MM.1S (cell line): ENCODE results near the gene P2RX3.
A peak's percentile ranks its signal among the peaks of the same experiment; 100 is the strongest.

Source experiments
- DNase-seq: peaks from one replicate; pipeline ENCODE4 v3.0.0-alpha.2; 2015
- H2AFZ ChIP-seq: fragments of 300-600 bp; sonication (generic); 2 replicates; pipeline ENCODE4 v1.6.0; 2016; ENCODE audit warnings: antibody characterized with exemption, low read length
- H3F3A ChIP-seq: fragments of 300-600 bp; sonication (generic); 2 replicates; pipeline ENCODE4 v1.6.1; 2016; ENCODE audit warnings: mild to moderate bottlenecking, antibody characterized with exemption, low read length, moderate library complexity, mixed read lengths; ENCODE audit not compliant: insufficient read depth
- H3K27ac ChIP-seq: fragments of 300-600 bp; sonication (generic); 2 replicates; pipeline ENCODE4 v1.5.1; 2016; ENCODE audit warnings: mild to moderate bottlenecking, low read length
- H3K27me3 ChIP-seq: fragments of 300-600 bp; sonication (generic); replicated peaks from 2 replicates; pipeline ENCODE4 v1.6.0; 2016; ENCODE audit warnings: low read length; ENCODE audit not compliant: insufficient read depth
- H3K36me3 ChIP-seq: fragments of 300-600 bp; sonication (generic); replicated peaks from 2 replicates; pipeline ENCODE4 v1.6.1; 2016; ENCODE audit warnings: mild to moderate bottlenecking, low read length, mixed read lengths; ENCODE audit not compliant: insufficient read depth
- H3K4me1 ChIP-seq: fragments of 300-600 bp; sonication (generic); 2 replicates; pipeline ENCODE4 v1.6.1; 2016; ENCODE audit warnings: low read length, mixed read lengths
- H3K4me2 ChIP-seq: fragments of 300-600 bp; sonication (generic); 2 replicates; pipeline ENCODE4 v1.6.0; 2016; ENCODE audit warnings: low read depth, low read length
- H3K4me3 ChIP-seq: fragments of 300-600 bp; sonication (generic); 2 replicates; pipeline ENCODE4 v1.5.1; 2016; ENCODE audit warnings: low read length, mixed read lengths
- H3K79me2 ChIP-seq: fragments of 300-600 bp; sonication (generic); 2 replicates; pipeline ENCODE4 v1.6.1; 2016; ENCODE audit warnings: mixed run types, low read length, mixed read lengths
- H3K9ac ChIP-seq: fragments of 300-600 bp; sonication (generic); 2 replicates; pipeline ENCODE4 v1.6.1; 2016; ENCODE audit warnings: low read length, mixed read lengths
- H3K9me2 ChIP-seq: fragments of 300-600 bp; sonication (generic); replicated peaks from 2 replicates; pipeline ENCODE4 v1.6.1; 2016; ENCODE audit warnings: mild to moderate bottlenecking, low read length, mixed read lengths; ENCODE audit not compliant: insufficient read depth
- H3K9me3 ChIP-seq: fragments of 300-600 bp; sonication (generic); replicated peaks from 2 replicates; pipeline ENCODE4 v1.6.1; 2016; ENCODE audit warnings: mild to moderate bottlenecking, low read length, mixed read lengths; ENCODE audit not compliant: insufficient read depth
- H4K20me1 ChIP-seq: fragments of 300-600 bp; sonication (generic); 2 replicates; pipeline ENCODE4 v1.6.1; 2016; ENCODE audit warnings: mild to moderate bottlenecking, low read length, moderate library complexity, mixed read lengths; ENCODE audit not compliant: insufficient read depth
- EZH2 ChIP-seq: fragments of 300-600 bp; sonication (generic); optimal IDR thresholded peaks from 2 replicates; pipeline ENCODE3; 2017; ENCODE audit warnings: low read depth, mild to moderate bottlenecking, antibody characterized with exemption, low read length, mixed read lengths
- EZH2phosphoT487 ChIP-seq: fragments of 300-600 bp; sonication (generic); IDR thresholded peaks from 2 replicates; pipeline ENCODE4 v1.6.1; 2018; ENCODE audit warnings: antibody characterized with exemption, low read length
- TF ChIP-seq, protein P1 (sequence below): fragments of 300-600 bp; sonication (generic); IDR thresholded peaks from 2 replicates; pipeline ENCODE4 v1.5.1; 2016; ENCODE audit warnings: antibody characterized with exemption, low read length, mixed read lengths

The P2RX3 gene

DNA sequence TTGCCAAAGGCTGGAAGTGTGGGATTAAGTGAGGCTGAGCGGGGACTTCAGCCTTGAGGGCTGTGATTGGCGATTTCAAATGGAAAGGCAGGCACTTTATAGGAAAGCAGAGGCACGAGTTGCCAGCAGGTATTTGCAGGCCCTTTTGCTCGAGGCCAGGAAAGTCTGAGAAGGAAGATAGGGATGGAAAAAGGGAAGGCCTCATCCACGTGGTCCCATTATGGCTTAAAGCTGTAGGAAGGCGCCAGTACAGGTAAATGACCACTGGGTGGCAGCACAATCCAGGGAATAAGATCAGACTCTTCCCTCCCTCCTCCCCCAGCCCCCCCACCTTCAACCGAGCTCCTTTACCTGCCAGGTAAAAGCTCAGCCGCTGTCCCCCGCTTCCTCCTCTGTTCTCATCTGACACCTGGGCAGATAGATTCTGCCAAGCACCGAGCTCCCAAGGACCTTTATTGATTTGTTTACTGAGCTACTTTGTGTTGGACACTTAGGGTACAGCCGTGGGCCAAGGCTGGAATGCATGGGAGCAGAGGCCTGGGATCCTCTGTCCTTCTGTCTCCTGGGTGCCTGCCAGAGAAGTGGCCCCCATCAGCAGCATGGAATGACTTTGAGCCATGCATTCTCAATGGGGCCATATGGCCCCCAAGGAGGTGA lies 7.5 kb downstream of the P2RX3 start:
- no peak overlapping the region for H3K27ac ChIP-seq
- H3K9me3 ChIP-seq, result no peaks in the 10 kb centered on the region
- H4K20me1 ChIP-seq, result no peaks in the 10 kb centered on the region
- no peaks in the 10 kb centered on the region for H3K9me2 ChIP-seq
- 0 out of 2 replicates have a peak, but pooled peaks cover 5% of the 10 kb centered on the region for H3K27me3 ChIP-seq
- H3F3A ChIP-seq, result no peaks in the 10 kb centered on the region
- peak overlapping the region; percentile 77 for H2AFZ ChIP-seq
- peak overlapping the region; percentile 43; the same call in 1 of the 2 replicates for H3K4me2 ChIP-seq
- DNase-seq, result peak; percentile 66
- no peaks in the 10 kb centered on the region for H3K36me3 ChIP-seq
- H3K79me2 ChIP-seq, result no peaks in the 10 kb centered on the region
- no peaks in the 10 kb centered on the region for H3K4me1 ChIP-seq
- H3K9ac ChIP-seq, result no peak overlapping the region
- no peak overlapping the region for H3K4me3 ChIP-seq
- no peak for TF ChIP-seq EZH2phosphoT487
- TF ChIP-seq, protein P1, sequence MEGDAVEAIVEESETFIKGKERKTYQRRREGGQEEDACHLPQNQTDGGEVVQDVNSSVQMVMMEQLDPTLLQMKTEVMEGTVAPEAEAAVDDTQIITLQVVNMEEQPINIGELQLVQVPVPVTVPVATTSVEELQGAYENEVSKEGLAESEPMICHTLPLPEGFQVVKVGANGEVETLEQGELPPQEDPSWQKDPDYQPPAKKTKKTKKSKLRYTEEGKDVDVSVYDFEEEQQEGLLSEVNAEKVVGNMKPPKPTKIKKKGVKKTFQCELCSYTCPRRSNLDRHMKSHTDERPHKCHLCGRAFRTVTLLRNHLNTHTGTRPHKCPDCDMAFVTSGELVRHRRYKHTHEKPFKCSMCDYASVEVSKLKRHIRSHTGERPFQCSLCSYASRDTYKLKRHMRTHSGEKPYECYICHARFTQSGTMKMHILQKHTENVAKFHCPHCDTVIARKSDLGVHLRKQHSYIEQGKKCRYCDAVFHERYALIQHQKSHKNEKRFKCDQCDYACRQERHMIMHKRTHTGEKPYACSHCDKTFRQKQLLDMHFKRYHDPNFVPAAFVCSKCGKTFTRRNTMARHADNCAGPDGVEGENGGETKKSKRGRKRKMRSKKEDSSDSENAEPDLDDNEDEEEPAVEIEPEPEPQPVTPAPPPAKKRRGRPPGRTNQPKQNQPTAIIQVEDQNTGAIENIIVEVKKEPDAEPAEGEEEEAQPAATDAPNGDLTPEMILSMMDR, result peak; percentile 66

DNA sequence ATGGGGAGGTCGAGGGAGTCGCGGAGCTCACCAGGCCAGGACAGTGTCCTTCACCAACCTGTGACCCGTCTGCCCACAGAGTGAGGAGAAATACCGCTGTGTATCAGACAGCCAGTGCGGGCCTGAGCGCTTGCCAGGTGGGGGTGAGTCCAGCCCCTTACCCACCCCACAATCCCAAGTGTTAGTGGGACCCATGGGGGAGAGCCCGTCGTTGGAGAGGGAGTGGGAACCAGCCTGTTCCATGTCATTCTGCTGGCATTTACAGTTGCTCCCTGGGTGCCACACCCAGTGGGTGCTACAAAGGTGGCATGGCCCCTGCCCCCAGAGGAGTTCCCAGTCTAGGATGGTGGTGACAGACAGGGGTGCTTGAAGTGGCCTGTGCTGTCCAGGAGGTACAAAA lies 9.2 kb downstream of the P2RX3 start:
- no peak overlapping the region for H3K4me2 ChIP-seq

DNA sequence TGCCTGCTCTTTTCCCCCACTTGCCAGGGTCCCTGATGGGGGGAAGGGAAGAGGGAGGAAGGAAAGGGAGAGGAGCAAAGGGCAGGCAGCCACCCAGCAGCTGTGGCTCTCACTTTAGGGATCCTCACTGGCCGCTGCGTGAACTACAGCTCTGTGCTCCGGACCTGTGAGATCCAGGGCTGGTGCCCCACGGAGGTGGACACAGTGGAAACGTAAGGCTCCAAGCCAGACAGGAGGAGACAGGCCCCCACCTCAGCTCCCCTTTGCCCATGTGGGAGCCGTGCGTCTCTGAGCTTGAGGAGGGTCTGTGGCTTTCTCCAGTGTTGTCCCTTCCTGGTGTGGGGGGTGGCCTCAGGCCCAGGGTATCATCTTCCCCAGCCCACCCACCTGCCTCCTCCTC lies 9.9 kb downstream of the P2RX3 start:
- Histone ChIP-seq H2AFZ (no peak overlapping the region), H3K9ac (no peak overlapping the region), H3F3A (no peaks in the 10 kb centered on the region), H3K9me3 (no peaks in the 10 kb centered on the region), H4K20me1 (no peaks in the 10 kb centered on the region), H3K27ac (no peak overlapping the region), H3K27me3 (0 out of 2 replicates have a peak, but pooled peaks cover 5% of the 10 kb centered on the region), H3K36me3 (no peaks in the 10 kb centered on the region), H3K4me3 (no peak overlapping the region), H3K4me1 (no peaks in the 10 kb centered on the region), H3K4me2 (no peak overlapping the region), H3K9me2 (no peaks in the 10 kb centered on the region), H3K79me2 (no peaks in the 10 kb centered on the region)
- TF ChIP-seq, protein P1, result no peak
- TF ChIP-seq EZH2phosphoT487 (no peak), EZH2 (no peak)
- DNase-seq, result no peak

More for the DNA sequence above, 9.2 kb downstream of the P2RX3 start:
- H3K9me2 ChIP-seq, result no peaks in the 10 kb centered on the region
- no peaks in the 10 kb centered on the region for H4K20me1 ChIP-seq
- H3F3A ChIP-seq, result no peaks in the 10 kb centered on the region
- H3K27ac ChIP-seq, result no peak overlapping the region
- no peak overlapping the region for H2AFZ ChIP-seq
- no peak overlapping the region for H3K9ac ChIP-seq
- H3K9me3 ChIP-seq, result no peaks in the 10 kb centered on the region
- no peaks in the 10 kb centered on the region for H3K4me1 ChIP-seq
- no peak for DNase-seq
- TF ChIP-seq EZH2 (no peak), EZH2phosphoT487 (no peak)
- TF ChIP-seq, protein P1, result no peak
- H3K4me3 ChIP-seq, result no peak overlapping the region
- no peaks in the 10 kb centered on the region for H3K79me2 ChIP-seq
- 0 out of 2 replicates have a peak, but pooled peaks cover 5% of the 10 kb centered on the region for H3K27me3 ChIP-seq
- no peaks in the 10 kb centered on the region for H3K36me3 ChIP-seq
